ENCODE results near the gene PLEKHA4.
"Not testable (repeated sequence)": the region's sequence is repeated elsewhere in the genome, so short reads cannot be mapped to it uniquely, and the experiment has no call there.

PLEKHA4 gene

DNA sequence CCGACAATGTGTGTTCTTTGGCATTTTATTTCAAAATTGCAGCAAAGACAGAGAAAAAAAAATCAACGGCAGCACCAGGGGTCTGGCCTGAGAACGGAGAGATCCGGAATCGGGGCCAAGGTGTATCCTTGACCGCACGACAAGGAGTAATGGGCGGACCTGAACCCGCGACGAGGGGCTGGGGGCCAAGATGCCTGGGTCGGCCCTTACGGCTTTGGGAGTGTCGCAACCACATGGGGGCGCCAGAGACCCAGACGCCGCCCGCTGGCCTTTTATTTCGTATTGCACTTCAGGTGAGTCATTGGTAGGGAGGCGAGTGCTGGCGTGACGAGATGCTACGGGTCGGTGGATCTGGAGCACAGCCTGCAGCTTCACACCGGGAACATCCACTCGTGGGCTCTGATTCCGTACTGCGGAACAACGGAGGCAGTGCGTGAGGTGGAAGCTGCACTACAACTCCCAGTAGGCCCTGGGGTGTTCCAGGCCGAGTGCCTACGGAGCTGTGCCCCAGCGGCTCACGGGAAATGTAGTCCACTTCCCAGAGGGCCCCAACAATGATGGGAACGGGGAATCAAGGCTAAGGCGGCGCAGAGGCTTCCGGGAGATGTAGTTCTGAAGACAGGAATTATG, 73.2 kb downstream of the PLEKHA4 start:
- DNase-seq = peak; percentile 75

GRCh38 chr19:48794291-48794690, 74.1 kb downstream of the PLEKHA4 start:
- DNase-seq = no peak

- no peak for DNase-seq
Observed at GRCh38 chr19:48793271-48793670, 75.1 kb downstream of the PLEKHA4 start.

DNA sequence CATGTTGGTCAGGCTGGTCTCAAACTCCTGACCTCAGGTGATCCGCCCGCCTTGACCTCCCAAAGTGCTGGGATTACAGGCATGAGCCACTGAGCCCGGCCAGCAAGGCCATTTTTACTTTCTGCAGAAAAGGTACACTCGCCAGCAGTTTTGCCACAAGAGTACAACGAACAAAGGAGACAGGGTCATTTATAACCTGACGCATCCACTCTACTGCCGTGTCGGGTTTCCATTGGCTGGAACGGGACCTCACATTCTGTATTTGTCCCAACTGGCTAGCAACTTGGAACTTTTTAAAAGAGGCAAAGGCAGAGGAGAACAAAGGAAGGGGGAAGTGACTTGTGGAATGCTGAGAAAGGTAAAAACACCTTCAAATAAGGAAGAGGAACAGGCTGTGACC, 81.1 kb downstream of the PLEKHA4 start:
- not testable (repeated sequence) for DNase-seq

Data from activated effector memory CD4-positive, alpha-beta T cell treated with Interleukin-2 at 50 U/mL for 16 hours (primary cell).